Lower leg skin (tissue), 4 donors: ENCODE data around the gene BDP1. TPM values are rescaled to one million over a fixed set of nuclear protein-coding genes. Genes with fewer than 3 reads are reported as not detected.
"Not testable (repeated sequence)": the region's sequence is repeated elsewhere in the genome, so short reads cannot be mapped to it uniquely, and the experiment has no call there.

Experiments
- DNase-seq, 2 donors: peaks; one replicate each; pipeline ENCODE4 v3.0.0-alpha.2; 2019; ENCODE audit warnings: low spot score in 2 of 2
- H3K4me3 ChIP-seq: fragments of 200-600 bp; sonication (generic); 2 replicates; pipeline ENCODE4 v1.5.1; 2017; ENCODE audit warnings: mild to moderate bottlenecking, low read depth; ENCODE audit not compliant: poor library complexity, severe bottlenecking
- CTCF ChIP-seq, 3 donors: fragments of 450-650 bp; IDR thresholded peaks; one replicate each; pipeline ENCODE4 v1.5.1; 2016; ENCODE audit warnings: antibody characterized with exemption in 3 of 3, mild to moderate bottlenecking in 3 of 3, moderate library complexity in 2 of 3
- POLR2A ChIP-seq, 2 donors: fragments of 450-650 bp; IDR thresholded peaks; one replicate each; pipeline ENCODE4 v1.6.1; 2016 to 2017; ENCODE audit warnings: antibody characterized with exemption in 2 of 2, mild to moderate bottlenecking in 1 of 2, moderate library complexity in 1 of 2
- WGBS, 2 donors: methylation state at CpG; one replicate each; pipeline ENCODE4 v1.1.5; 2018; 5-methylcytosine and 5-hydroxymethylcytosine counted together
- intact Hi-C: fragments of 100-400 bp; cut with DNase I; formaldehyde crosslinking; loops from one replicate; pipeline ENCODE4 v1.15.0; 2023; ENCODE audit warnings: low total_unique reads
- total RNA-seq, 4 donors: library from RNA; depleted of rRNA; stranded (reverse); fragments of >200 nt; gene quantifications; one replicate each; pipeline ENCODE4 v1.1.0, GENCODE V29; 2016

BDP1 gene
- total RNA-seq, 4 donors from 2014 or later = 21.7 to 31.2 (median 25.0) TPM

DNA sequence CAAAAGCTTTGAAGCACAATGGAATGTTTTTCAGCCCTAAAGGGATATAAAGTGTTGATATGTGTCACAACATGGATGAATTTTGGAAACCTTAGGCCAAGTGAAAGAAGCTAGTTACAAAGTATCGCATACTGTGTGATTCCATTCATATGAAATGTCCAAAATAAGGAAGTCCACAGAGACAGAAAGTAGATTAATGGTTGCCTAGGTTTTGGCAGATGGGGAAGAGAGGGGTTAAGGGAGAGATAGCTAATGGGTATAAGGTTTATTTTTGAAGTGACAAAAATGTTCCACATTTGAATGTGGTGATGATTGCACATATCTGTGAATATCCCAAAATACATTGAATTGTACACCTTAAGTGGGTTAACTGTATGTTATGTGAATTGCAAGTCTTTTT is 74.2 kb downstream of the BDP1 start:
- no peak for DNase-seq
- WGBS, 2 donors = 85 to 88% methylated on average over 1 of the region's 1 CpG
- no peak overlapping the region for H3K4me3 ChIP-seq
- intact Hi-C loops = no loop called here
- TF ChIP-seq POLR2A (IDR thresholded peaks at IDR 0.05) = no peak
- TF ChIP-seq CTCF (IDR thresholded peaks at IDR 0.05) = no peak

- DNase-seq = no peak
- H3K4me3 ChIP-seq = no peak overlapping the region
- WGBS, 2 donors = 72 to 88% methylated on average over 3 of the region's 3 CpGs
- no peak for TF ChIP-seq CTCF (IDR thresholded peaks at IDR 0.05)
- TF ChIP-seq POLR2A (IDR thresholded peaks at IDR 0.05) = no peak
- intact Hi-C loops = no loop called here
Observed at GRCh38 chr5:71533142-71533541, 77.7 kb downstream of the BDP1 start.

- H3K4me3 ChIP-seq = no peak overlapping the region
- DNase-seq = no peak
- TF ChIP-seq CTCF (IDR thresholded peaks at IDR 0.05) = no peak
- no peak for TF ChIP-seq POLR2A (IDR thresholded peaks at IDR 0.05)
- intact Hi-C loops = no loop called here
- 95 to 100% methylated on average over 1 of the region's 1 CpG for WGBS, 2 donors
Observed at GRCh38 chr5:71533615-71534014, 78.2 kb downstream of the BDP1 start.

DNA sequence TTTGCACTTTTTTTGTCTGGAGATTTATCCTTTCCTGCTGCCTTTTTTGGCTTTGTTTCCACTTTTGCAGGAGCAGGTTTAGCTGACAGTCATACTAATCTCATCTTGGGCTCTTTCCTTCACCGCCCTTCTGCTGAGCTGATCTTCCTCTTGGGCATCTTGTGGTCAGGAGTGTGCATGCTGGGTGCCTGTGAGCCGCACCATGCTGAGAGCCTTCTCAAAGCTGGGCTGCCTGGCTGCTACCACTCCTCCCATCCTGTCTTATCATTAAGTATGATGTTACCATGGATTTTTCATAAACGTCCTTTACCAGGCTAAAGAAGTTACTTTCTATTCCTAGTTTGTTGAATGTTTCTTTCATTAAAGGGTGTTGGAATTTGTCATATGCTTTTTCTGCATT is 82.2 kb downstream of the BDP1 start:
- intact Hi-C loops = no loop called here
- no peak for DNase-seq
- TF ChIP-seq CTCF (IDR thresholded peaks at IDR 0.05) (no peak), POLR2A (IDR thresholded peaks at IDR 0.05) (no peak)
- 79% methylated on average over 3 of the region's 3 CpGs for WGBS, 2 donors
- H3K4me3 ChIP-seq = no peak overlapping the region

GRCh38 chr5:71550885-71551284 is 95.4 kb downstream of the BDP1 start:
- intact Hi-C loops, DNase-seq, H3K4me3 ChIP-seq: not testable (repeated sequence)
- WGBS, 2 donors = 96 to 98% methylated on average over 7 of the region's 7 CpGs

- WGBS, 2 donors = 93 to 100% methylated on average over 15 to 19 of the region's 27 CpGs
- H3K4me3 ChIP-seq, intact Hi-C loops, DNase-seq: not testable (repeated sequence)
Observed at GRCh38 chr5:71551582-71551981, 96.1 kb downstream of the BDP1 start.

DNA sequence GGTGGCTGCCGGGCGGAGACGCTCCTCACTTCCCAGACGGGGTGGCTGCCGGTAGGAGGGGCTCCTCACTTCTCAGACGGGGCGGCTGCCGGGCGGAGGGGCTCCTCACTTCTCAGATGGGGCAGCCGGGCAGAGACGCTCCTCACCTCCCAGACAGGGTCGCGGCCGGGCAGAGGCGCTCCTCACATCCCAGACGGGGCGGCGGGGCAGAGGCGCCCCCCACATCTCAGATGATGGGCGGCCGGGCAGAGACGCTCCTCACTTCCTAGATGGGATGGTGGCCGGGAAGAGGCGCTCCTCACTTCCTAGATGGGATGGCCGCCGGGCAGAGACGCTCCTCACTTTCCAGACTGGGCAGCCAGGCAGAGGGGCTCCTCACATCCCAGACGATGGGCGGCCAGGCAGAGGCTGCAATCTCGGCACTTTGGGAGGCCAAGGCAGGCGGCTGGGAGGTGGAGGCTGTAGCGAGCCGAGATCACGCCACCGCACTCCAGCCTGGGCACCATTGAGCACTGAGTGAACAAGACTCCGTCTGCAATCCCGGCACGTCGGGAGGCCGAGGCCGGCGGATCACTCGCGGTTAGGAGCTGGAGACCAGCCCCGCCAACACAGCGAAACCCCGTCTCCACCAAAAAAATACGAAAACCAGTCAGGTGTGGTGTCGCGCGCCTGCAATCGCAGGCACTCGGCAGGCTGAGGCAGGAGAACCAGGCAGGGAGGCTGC is 96.7 kb downstream of the BDP1 start:
- intact Hi-C loops, H3K4me3 ChIP-seq, DNase-seq: not testable (repeated sequence)
- WGBS, 2 donors = 98 to 99% methylated on average over 29 to 39 of the region's 53 CpGs
